Fibroblast of lung (primary cell): ENCODE measurements around the gene CATSPERE. TPM values are rescaled to one million over a fixed set of nuclear protein-coding genes. Genes with fewer than 3 reads are reported as not detected.
"Not testable (repeated sequence)": the region's sequence is repeated elsewhere in the genome, so short reads cannot be mapped to it uniquely, and the experiment has no call there.

Source experiments
- DNase-seq, 2 donors: peaks; one replicate each; pipeline versions ENCODE4 v3.0.0 to v3.0.0-alpha.2; 2010; ENCODE audit warnings: low read depth in 2 of 2
- H2AFZ ChIP-seq: 2 replicates; pipeline ENCODE4 v1.5.1; 2012; ENCODE audit warnings: low read length, control low read depth, inconsistent platforms
- H3K27ac ChIP-seq: 2 replicates; pipeline ENCODE4 v1.5.1; 2011; ENCODE audit warnings: low read length, control low read depth; ENCODE audit not compliant: insufficient read depth
- H3K27me3 ChIP-seq: 2 replicates; pipeline ENCODE4 v1.5.1; 2011; ENCODE audit warnings: mild to moderate bottlenecking, low read length; ENCODE audit not compliant: control insufficient read depth, insufficient read depth
- H3K36me3 ChIP-seq: 2 replicates; pipeline ENCODE4 v1.5.1; 2011; ENCODE audit warnings: low read length; ENCODE audit not compliant: control insufficient read depth, insufficient read depth
- H3K4me1 ChIP-seq: 2 replicates; pipeline ENCODE4 v1.5.1; 2011; ENCODE audit warnings: low read length; ENCODE audit not compliant: control insufficient read depth, insufficient read depth; ENCODE audit errors: extremely low read depth
- H3K4me2 ChIP-seq: 2 replicates; pipeline ENCODE4 v1.5.1; 2011; ENCODE audit warnings: low read length, control low read depth; ENCODE audit not compliant: insufficient read depth; ENCODE audit errors: extremely low read depth
- H3K4me3 ChIP-seq, 4 experiments: fragments of 200-600 bp in 1 of 4; sonication (generic) in 1 of 4; replicated peaks in 1 of 4; 2 replicates each; pipeline ENCODE4 v1.5.1; 2011 to 2016; ENCODE audit warnings: low read length in 4 of 4, low read depth in 3 of 4, mild to moderate bottlenecking in 3 of 4, control low read depth in 2 of 4, inconsistent platforms in 1 of 4, mixed read lengths in 1 of 4; ENCODE audit not compliant: insufficient read depth in 1 of 4; ENCODE audit errors: control extremely low read depth in 1 of 4
- H3K79me2 ChIP-seq: 2 replicates; pipeline ENCODE4 v1.5.1; 2012; ENCODE audit warnings: mild to moderate bottlenecking, low read length, inconsistent platforms; ENCODE audit not compliant: control insufficient read depth, insufficient read depth
- H3K9ac ChIP-seq: 2 replicates; pipeline ENCODE4 v1.5.1; 2011; ENCODE audit warnings: mild to moderate bottlenecking, low read length, control low read depth; ENCODE audit not compliant: insufficient read depth
- H3K9me3 ChIP-seq: 2 replicates; pipeline ENCODE4 v1.5.1; 2012; ENCODE audit warnings: low read depth, low read length; ENCODE audit not compliant: control insufficient read depth, insufficient read depth
- H4K20me1 ChIP-seq: 2 replicates; pipeline ENCODE4 v1.5.1; 2011; ENCODE audit warnings: low read length; ENCODE audit not compliant: control insufficient read depth, insufficient read depth; ENCODE audit errors: extremely low read depth
- CTCF ChIP-seq, 2 donors: IDR thresholded peaks in 1 of 2; conservative IDR thresholded peaks in 1 of 2; 1 replicate in 1 of 2; 2 replicates in 1 of 2; pipeline ENCODE4 v1.5.1; 2011 to 2012; ENCODE audit warnings: low read length in 2 of 2, control low read depth in 1 of 2, inconsistent platforms in 1 of 2, low read depth in 1 of 2, mild to moderate bottlenecking in 1 of 2
- EZH2 ChIP-seq: IDR thresholded peaks from 2 replicates; pipeline ENCODE4 v1.5.1; 2012; ENCODE audit warnings: low read length, control low read depth, mild to moderate bottlenecking; ENCODE audit errors: missing control alignments
- polyA plus RNA-seq, 2 donors: library from polyadenylated mRNA; depleted of rRNA in 1 of 2; stranded (reverse) in 1 of 2; unstranded in 1 of 2; fragments of >200 nt; gene quantifications; 2 replicates each; pipeline ENCODE4 v1.2.1, GENCODE V29; 2011 to 2012; ENCODE audit warnings: missing spikeins in 1 of 2
- total RNA-seq: library from RNA; depleted of rRNA; stranded (reverse); fragments of >200 nt; gene quantifications from 2 replicates; pipeline ENCODE4 v1.2.1, GENCODE V29; 2014

The CATSPERE gene
- total and polyA plus RNA-seq, 2 donors (not counting 1 experiment from before 2014, with no cell fraction given) = 0.59 to 0.99 TPM

GRCh38 chr1:244657421-244657820 is 196.3 kb downstream of the CATSPERE start:
- Histone ChIP-seq H3K9ac (no peak overlapping the region), H3K79me2 (peaks cover 58% of the 10 kb centered on the region), H3K4me3 (no peak overlapping the region), H3K4me2 (no peak overlapping the region), H3K36me3 (peaks cover 2% of the 10 kb centered on the region), H3K27me3 (no peaks in the 10 kb centered on the region), H2AFZ (no peak overlapping the region), H3K9me3 (no peaks in the 10 kb centered on the region), H3K4me1 (peaks cover 4% of the 10 kb centered on the region), H3K27ac (no peak overlapping the region), H4K20me1 (no peaks in the 10 kb centered on the region)
- TF ChIP-seq EZH2 = no peak
- TF ChIP-seq CTCF (conservative IDR thresholded peaks at IDR 0.05 in 1 of 2, IDR thresholded peaks at IDR 0.05 in 1 of 2; ENCODE audit: low read depth in 1 of 2, low read length in 2 of 2) = no peak
- DNase-seq = no peak

GRCh38 chr1:244659694-244660093 is 198.6 kb downstream of the CATSPERE start:
- Histone ChIP-seq H3K4me1 (peaks cover 4% of the 10 kb centered on the region), H3K79me2 (peaks cover 47% of the 10 kb centered on the region), H4K20me1 (no peaks in the 10 kb centered on the region), H2AFZ (no peak overlapping the region), H3K4me2 (no peak overlapping the region), H3K27me3 (no peaks in the 10 kb centered on the region), H3K4me3 (no peak overlapping the region), H3K9me3 (no peaks in the 10 kb centered on the region), H3K9ac (no peak overlapping the region), H3K27ac (no peak overlapping the region), H3K36me3 (peaks cover 2% of the 10 kb centered on the region)
- TF ChIP-seq EZH2 = no peak
- no peak for TF ChIP-seq CTCF (conservative IDR thresholded peaks at IDR 0.05 in 1 of 2, IDR thresholded peaks at IDR 0.05 in 1 of 2; ENCODE audit: low read depth in 1 of 2, low read length in 2 of 2)
- no peak for DNase-seq

GRCh38 chr1:244660595-244660994 is 199.5 kb downstream of the CATSPERE start:
- no peak overlapping the region for H3K4me2 ChIP-seq
- TF ChIP-seq CTCF (conservative IDR thresholded peaks at IDR 0.05 in 1 of 2, IDR thresholded peaks at IDR 0.05 in 1 of 2; ENCODE audit: low read depth in 1 of 2, low read length in 2 of 2) (no peak), EZH2 (no peak)
- DNase-seq = no peak
- H3K9ac ChIP-seq = no peak overlapping the region
- no peaks in the 10 kb centered on the region for H4K20me1 ChIP-seq
- no peaks in the 10 kb centered on the region for H3K9me3 ChIP-seq
- H3K27me3 ChIP-seq = no peaks in the 10 kb centered on the region
- peaks cover 2% of the 10 kb centered on the region for H3K36me3 ChIP-seq
- no peak overlapping the region for H3K4me3 ChIP-seq
- peaks cover 40% of the 10 kb centered on the region for H3K79me2 ChIP-seq
- H2AFZ ChIP-seq = no peak overlapping the region
- H3K27ac ChIP-seq = no peak overlapping the region
- peaks cover 2% of the 10 kb centered on the region for H3K4me1 ChIP-seq

- not testable (repeated sequence) for H2AFZ ChIP-seq, H3K27ac ChIP-seq, H3K4me2 ChIP-seq, H3K9me3 ChIP-seq, H3K36me3 ChIP-seq, H3K9ac ChIP-seq, H3K4me1 ChIP-seq, H3K4me3 ChIP-seq, H3K27me3 ChIP-seq, DNase-seq, H4K20me1 ChIP-seq
- peaks cover 32% of the 10 kb centered on the region for H3K79me2 ChIP-seq
These were observed 200.7 kb downstream of the CATSPERE start for GRCh38 chr1:244661569-244662312.
